SW 1271 (cell line): ENCODE data around the gene IDH2.

ENCODE experiments used
- DNase-seq, 2 experiments: peaks; one replicate each; lab custom pipeline; 2025; lab: John Stamatoyannopoulos, UW

The IDH2 gene

DNA sequence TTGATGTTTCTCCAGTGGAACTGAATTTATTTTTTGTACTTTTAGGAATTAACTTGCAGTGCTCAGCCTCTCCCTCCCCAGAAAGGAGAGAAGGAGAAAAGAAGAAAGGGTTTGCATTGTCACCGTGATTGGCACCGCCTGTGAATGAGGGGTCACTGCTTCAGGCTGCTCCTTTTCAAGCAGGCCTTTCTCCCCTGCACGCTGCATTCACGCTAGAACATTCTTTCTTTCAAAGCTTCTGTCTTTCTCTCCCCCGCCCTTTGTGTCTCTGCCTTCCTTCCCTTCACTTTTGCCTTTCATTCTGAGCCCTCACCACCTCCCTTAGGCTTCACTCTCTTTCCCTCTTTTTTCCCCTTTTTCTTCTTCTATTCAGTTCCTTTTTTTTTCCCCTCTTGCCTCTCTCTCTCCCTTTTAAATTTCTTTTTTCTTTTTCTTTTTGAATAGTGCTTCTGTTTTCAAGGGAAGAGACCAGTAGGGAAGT lies 58.7 kb downstream of the IDH2 start:
- no peak for DNase-seq

DNA sequence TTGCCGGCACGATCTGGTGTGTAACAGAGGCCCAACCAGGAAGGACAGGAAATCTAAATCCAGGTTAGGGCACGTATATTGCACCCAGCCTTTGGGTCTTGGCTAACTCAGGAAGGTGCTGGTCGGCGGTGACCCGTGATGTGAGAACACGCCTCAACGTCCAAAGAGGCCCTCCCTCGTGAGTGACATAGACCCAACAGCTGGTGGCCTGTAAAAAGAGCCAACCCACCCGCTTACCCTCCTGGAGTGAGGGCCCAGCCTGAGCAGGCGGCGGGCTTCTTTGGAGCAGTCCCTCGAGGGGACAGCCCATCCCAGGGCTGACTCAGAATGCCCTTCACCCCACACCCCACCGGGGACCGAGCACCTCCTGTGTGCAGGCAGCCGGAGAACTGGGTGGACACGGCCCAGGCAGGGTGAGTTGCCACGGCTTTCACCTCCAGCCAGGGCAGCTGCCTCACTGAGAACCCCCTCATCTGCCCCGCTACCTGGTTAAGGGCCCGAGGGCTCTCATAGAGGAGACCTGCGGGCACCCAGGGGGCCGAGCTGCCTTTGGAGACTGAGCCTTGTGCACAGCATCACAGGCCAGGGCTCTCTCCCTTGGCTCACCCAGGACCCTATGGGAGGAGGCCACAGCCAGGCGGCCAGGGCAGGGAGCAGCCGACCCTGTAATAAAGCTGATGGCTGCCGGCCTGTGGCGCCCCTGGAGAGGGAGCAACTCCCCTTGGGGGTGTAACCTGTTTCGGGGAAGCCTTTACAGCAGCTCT lies 59.3 kb downstream of the IDH2 start:
- DNase-seq: no peak

DNA sequence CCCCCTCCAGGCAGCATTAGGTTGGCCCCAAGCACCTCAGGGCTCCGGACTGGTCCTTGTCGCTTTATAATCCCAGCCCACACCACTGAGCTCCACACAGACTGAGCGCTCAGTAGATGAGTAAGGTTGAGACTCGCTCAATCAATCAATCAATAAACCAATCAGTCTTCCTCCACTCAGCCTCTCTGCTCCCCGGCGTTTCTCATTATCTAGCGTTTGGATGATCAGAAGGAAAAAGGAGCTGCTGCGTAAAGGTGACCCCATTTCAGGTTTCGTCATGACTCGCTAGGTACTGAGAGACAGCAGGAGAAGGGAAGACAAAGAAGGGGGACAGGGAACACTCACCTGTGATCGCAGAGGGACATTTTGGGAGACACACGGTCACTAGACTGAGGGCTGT lies 59.9 kb downstream of the IDH2 start:
- DNase-seq: no peak

DNA sequence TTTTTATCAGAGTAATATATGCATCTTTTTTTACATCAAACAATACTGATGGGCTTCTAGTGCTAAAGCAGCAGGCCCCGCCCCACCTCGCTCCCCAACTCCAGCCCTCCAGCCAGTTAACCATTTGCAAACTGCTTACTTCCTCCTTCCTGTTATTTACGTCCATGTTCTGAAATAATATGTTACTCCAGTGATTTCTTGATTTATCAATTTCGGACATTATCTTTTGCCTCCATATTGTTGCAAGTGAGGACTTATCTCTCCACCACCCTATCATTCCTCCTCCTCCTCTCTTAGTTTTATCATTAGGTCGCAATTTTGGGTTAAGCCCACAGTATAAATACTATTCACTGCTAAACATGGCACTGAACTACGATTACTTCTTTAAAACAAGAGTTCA lies 61.6 kb downstream of the IDH2 start:
- DNase-seq: no peak

DNA sequence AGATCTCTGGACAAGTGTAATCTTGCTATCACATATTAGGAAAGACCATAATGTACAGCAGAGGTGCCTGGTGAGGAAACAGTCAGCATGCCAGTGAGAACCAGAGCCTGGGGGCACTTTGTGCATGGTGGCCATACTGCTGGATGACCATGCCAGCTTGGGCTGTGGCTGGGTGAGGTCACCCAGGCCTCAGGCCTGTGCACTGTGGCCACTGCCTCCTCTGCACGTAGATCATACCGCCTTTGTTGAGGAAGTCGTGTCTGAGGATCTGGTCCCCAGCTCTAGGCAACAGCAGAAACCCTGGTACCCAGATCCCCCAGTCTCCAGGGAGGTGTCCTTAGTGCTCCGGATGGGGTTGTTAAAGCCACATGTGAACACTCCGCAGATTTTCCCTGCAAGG lies 62.3 kb downstream of the IDH2 start:
- no peak for DNase-seq

DNA sequence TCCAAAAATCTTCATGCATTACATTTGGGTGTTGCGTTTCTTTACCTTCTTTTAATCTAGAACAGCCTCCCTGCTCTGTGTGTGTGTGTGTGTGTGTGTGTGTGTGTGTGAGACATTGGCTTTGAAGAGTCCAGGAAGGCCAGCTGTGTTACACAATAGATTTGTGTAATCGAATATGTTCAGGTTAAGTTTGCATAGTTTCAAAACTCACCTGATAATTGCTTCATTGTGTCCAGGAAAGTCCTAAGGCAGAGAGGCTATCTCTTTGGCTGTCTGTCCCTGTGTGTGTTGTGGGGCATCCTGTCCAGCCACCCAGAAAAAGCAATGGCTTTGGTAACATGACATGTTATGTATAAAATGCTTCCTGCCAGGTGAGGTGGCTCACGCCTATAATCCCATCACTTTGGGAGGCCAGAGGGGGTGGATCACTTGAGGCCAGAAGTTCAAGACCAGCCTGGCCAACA lies 63.6 kb downstream of the IDH2 start:
- no peak for DNase-seq

DNA sequence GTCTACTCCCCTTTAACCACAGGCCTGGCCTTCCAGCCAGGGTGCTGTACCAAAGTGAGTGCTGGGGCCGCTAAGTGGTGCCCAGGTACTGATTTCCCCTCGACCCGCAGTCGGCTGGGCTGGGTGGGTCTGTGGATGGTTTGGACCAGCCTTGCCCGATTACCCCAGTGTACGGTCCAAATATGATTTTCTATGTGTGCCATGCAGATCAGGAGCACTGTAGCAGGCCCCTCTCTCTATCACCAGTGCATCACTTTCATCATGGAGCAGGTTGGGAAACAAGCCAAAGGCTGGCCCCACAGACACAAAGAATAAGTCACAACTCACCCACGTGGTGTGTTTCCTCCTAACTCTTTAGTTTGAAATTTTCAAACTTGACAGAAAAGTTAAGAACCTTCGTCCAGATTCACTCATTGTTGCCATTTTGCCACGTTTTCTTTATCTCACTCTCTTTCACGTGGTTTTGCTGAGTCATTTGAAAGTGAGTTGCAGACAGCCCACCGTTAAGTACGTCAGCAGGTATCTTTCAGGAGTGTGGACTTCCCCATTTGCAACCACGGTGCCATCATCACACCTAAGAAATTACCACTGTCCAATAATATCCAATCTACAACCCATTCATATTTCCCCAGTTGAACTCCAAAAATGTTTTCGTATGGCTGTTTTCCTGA lies 64.2 kb downstream of the IDH2 start:
- DNase-seq: no peak

DNA sequence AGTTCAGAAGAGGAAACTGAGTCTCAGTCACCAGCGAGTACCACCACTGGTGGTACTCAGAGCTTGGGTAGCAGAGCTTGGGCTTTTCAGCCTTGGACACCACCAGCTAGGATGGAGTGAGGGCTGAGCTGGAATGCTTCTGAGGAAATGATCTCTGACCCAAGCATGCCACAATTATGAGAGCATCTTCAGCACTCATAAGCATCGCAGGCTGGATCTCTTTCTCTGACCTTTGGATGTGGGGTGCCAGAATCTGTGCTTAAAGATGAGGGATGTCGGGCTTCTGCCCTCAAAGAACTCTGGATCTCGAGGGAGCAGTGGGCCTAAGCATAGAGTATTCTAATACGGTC lies 64.8 kb downstream of the IDH2 start:
- DNase-seq: no peak

DNA sequence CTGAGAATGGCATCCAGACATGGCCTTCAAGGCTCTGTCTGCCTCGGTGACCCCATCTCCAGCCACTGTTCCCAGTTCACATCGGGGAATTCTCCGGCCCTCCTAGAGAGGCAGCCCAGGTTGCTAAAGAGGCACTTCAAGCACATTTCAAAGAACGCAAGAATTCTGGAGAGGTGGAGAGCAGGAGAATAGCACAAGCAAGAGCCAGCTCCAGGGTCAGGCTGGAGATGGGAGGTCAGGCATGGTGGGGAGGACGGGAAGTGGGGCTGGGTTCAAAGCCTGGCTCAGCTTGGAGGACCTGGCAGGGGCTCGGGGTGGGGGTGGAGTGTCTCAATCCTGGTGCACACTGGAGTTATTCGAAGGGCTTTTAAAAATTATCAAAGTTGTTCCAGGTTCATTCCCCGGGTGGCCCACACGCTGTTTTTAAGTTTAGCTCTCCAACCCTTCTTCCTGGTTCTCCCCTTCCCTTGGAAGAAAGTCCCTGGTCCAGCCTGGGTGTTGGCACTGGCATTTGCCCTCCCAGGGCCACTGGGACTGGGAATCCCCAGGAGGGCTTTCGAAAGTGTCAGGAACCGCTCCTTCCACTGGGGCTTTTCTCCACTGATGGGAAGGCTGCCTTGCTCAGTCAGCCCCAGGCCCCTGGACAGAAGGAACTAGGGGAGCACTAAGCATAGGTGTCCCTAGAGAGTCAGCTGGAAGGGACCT lies 65.3 kb downstream of the IDH2 start:
- no peak for DNase-seq

DNA sequence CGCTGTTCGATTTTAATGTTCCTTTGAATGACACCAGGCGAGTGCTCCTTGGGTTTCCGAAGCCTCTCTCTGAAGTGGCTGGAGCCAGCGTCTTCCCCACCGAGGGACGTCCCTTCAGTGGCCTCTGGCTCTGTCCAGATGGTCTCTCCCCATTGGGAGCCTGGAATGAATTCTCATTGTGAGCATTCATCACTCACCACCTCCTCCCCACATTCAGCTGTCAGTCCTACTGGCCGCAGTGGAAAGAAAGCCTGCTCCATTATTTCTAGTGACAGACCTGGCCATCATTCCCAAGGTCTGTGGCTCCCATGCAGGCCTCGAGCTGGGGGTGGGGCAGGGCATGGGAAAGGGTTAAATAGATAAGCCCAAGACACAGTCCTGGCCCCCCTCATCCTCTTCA lies 65.9 kb downstream of the IDH2 start:
- DNase-seq: no peak

DNA sequence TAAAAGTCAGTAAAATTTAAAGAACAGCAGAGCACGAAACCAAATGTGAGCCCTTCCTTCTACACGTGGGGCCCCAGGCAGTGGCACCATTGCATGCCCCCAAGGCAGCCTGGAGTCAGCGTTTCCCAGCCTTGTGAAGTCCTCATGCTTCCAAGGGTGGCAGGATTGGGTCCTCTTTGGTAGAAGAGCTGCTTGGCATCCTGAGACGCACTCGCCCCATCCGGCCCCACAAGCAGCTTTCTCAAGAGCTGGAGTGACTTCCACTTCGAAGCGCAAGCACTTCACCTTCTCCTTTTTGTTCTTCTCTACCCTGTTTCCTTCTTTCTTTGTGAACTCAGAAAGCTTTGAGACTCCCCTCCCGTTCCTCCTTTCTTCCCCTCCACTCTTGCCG lies 66.4 kb downstream of the IDH2 start:
- no peak for DNase-seq

DNA sequence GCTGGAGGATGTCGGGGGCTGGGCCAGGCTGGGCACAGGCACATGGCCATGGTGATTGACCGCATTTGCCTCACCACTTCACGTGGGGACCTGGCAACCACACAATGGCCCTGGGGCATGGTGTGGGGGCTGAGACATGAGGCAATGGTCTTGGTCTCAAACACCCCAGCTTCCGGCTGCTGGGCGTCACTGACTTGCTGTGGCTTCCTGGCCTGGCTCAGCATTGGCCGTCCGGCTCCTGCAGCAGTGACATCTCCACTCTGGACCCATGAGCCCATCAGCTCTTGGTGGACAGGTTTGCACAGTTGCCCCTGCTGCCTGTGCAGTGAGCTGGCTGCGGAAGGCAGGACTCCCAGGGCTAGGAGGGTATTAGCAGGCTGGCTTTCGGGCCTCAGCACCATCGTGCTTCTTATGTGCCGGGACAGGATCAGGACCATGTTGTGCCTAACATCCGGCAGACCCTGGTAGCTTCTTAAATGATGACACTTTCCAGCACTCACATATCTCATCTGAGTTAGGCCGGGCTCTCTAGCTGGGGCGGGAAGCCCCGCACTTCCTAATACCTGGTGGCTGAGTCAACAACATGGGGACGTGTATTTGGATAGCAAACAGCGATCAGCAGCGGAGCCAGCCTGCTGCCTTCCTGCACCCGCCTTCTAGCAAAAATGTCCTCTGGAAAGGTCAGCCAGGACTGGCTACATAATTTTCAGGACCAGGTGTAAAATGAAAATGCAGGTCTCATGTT lies 67.0 kb downstream of the IDH2 start:
- no peak for DNase-seq

DNA sequence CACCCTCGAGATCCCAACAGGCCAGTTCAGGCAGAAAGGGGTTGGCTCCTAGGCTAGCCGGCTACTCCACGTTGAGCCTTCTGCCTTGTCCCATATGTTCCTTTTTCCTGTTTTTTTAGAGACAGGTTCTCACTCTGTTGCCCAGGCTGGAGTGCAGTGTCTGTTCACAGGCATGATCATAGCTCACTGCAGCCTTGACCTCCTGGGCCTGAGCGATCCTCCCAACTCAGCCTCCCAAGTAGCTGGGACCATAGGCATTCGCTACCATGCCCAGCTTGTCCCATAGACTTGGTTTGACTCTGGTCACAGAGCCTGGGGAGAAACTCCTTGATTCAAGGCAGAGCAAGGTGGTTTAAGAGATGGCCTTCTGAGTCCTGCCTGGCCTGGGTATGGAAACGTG lies 68.8 kb downstream of the IDH2 start:
- no peak for DNase-seq
